A673 (cell line): Measurements from ENCODE around the gene CEACAM18.

Experiments
- EZH2 ChIP-seq: fragments of 200-600 bp; sonication (generic); IDR thresholded peaks from 2 replicates; pipeline ENCODE4 v1.6.1; 2017; ENCODE audit warnings: borderline replicate concordance, low read depth, mild to moderate bottlenecking, mixed read lengths, antibody characterized with exemption, low read length; ENCODE audit not compliant: poor library complexity, severe bottlenecking
- TF ChIP-seq, protein P1 (sequence below): fragments of 300-800, 200-600 bp; sonication (generic); conservative IDR thresholded peaks from 2 replicates; pipeline ENCODE4 v1.5.1; 2017; ENCODE audit warnings: low read depth, mild to moderate bottlenecking, antibody characterized with exemption, low read length, moderate library complexity, mixed read lengths

GRCh38 chr19:51490676-51491075 is 12.3 kb downstream of the CEACAM18 start:
- TF ChIP-seq, protein P1, sequence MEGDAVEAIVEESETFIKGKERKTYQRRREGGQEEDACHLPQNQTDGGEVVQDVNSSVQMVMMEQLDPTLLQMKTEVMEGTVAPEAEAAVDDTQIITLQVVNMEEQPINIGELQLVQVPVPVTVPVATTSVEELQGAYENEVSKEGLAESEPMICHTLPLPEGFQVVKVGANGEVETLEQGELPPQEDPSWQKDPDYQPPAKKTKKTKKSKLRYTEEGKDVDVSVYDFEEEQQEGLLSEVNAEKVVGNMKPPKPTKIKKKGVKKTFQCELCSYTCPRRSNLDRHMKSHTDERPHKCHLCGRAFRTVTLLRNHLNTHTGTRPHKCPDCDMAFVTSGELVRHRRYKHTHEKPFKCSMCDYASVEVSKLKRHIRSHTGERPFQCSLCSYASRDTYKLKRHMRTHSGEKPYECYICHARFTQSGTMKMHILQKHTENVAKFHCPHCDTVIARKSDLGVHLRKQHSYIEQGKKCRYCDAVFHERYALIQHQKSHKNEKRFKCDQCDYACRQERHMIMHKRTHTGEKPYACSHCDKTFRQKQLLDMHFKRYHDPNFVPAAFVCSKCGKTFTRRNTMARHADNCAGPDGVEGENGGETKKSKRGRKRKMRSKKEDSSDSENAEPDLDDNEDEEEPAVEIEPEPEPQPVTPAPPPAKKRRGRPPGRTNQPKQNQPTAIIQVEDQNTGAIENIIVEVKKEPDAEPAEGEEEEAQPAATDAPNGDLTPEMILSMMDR = no peak
- no peak for TF ChIP-seq EZH2
